ENCODE results near the gene SCCPDH. TPM values are rescaled to one million over a fixed set of nuclear protein-coding genes. Genes with fewer than 3 reads are reported as not detected.

Gene SCCPDH
- total and polyA plus RNA-seq, 9 of the 15 experiments (the other 6 are each of a cell fraction or from before 2014, with no cell fraction given) = 7.0 to 61.9 (median 38.3) TPM

- TF ChIP-seq DLX4 (CRISPR knock-in tag; IDR thresholded peaks at IDR 0.05) (no peak), ZNF23 (CRISPR knock-in tag; IDR thresholded peaks at IDR 0.05) (no peak)
Measured at GRCh38 chr1:246748006-246748405, 23.8 kb downstream of the SCCPDH start (continued).

DNA sequence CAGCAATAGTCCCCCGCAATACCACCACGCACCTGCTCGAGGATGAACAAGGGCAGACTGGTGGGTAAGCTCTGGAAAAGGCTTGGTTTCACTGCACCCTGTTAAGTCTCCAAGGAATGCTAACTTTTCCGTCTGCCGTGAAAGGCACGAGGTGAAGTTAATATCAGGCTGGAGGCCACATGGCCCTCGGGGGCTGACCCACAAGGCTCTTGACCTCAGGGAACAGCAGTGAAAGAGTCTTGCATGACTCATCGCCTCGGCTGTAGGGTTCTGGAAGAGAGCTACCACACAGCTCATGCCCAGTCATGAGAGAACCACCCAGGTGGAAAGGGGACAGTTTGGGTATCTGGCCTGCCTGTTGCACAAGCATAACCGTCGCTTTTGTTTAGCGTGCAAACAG is 24.7 kb downstream of the SCCPDH start:
- Histone ChIP-seq H3K4me1 (replicated peaks in 1 of 2; ENCODE audit: control insufficient read depth in 2 of 2, insufficient read depth in 2 of 2, low read length in 2 of 2) (0 out of 5 replicates have a peak, but pooled peaks cover 0 to 4% of the 10 kb centered on the region in 2 experiments), H3K9me1 (ENCODE audit: control insufficient read depth, insufficient read depth, low read length) (no peaks in the 10 kb centered on the region), H2AFZ (ENCODE audit: low read depth, low read length) (no peak overlapping the region), H3K4me2 (ENCODE audit: insufficient read depth, low read length) (no peak overlapping the region), H3K9ac (ENCODE audit: insufficient read depth in 1 of 2, low read depth in 2 of 2, low read length in 2 of 2) (no peak overlapping the region), H3K27me3 (ENCODE audit: control insufficient read depth in 2 of 2, insufficient read depth in 2 of 2, low read length in 2 of 2) (no peaks in the 10 kb centered on the region), H3K79me2 (ENCODE audit: control insufficient read depth, insufficient read depth, low read length) (no peaks in the 10 kb centered on the region), H3K27ac (ENCODE audit: extremely low read depth, low read depth, low read length) (no peak overlapping the region), H3K9me3 (replicated peaks; ENCODE audit: control insufficient read depth, insufficient read depth, low read depth, low read length) (no peaks in the 10 kb centered on the region), H4K20me1 (replicated peaks; ENCODE audit: control insufficient read depth, insufficient read depth, low read length) (no peaks in the 10 kb centered on the region), H3K36me3 (ENCODE audit: control insufficient read depth, insufficient read depth, low read length) (peaks cover 9% of the 10 kb centered on the region; the same call in 1 of the 3 replicates), H3K4me3 (no peak overlapping the region)
- ATAC-seq = peak; percentile 57; the same call in 2 of the 3 replicates
- in situ Hi-C loops (cut with MboI) = no loop called here
- no TSS peak for BruUV-seq (replicated peaks)
- peak; percentile 44 for FAIRE-seq
- WGBS (ENCODE audit: insufficient coverage, low coverage, missing lambda C conversion rate) = 43% methylated on average over 12 of the region's 12 CpGs
- POLR2A ChIA-PET = interaction anchor here (1.2 to 1.3 kb wide), 2 partner anchors 8 to 14 kb away, joined by 3 to 4 read pairs; no protein-coding TSS in a partner anchor
- CTCF ChIA-PET (ENCODE audit: low intra/inter-chr PET ratio) = no interaction called here
- intact Hi-C loops (cut with micrococcal nuclease) = no loop called here
- peak in 2 of 4 experiments; percentile 25 to 55 for DNase-seq (ENCODE audit: extremely low read depth in 1 of 4, low spot score in 3 of 4)
- no peak for TF ChIP-seq MAFK (IDR thresholded peaks at IDR 0.05; ENCODE audit: low read length)
- no peak for TF ChIP-seq ZSCAN29 (IDR thresholded peaks at IDR 0.05)
- no peak for TF ChIP-seq PTBP1 (IDR thresholded peaks at IDR 0.05; ENCODE audit: low read depth, low read length)
- no peak for TF ChIP-seq SOX6 (IDR thresholded peaks at IDR 0.05)
- TF ChIP-seq MCM5 (IDR thresholded peaks at IDR 0.05; ENCODE audit: low read depth) = no peak
- TF ChIP-seq MAX (CRISPR knock-in tag; IDR thresholded peaks at IDR 0.05) = peak; percentile 83
- TF ChIP-seq ZNF785 (CRISPR knock-in tag; IDR thresholded peaks at IDR 0.05) = no peak
- no peak for TF ChIP-seq ERF (CRISPR knock-in tag; IDR thresholded peaks at IDR 0.05)
- TF ChIP-seq, protein P1, sequence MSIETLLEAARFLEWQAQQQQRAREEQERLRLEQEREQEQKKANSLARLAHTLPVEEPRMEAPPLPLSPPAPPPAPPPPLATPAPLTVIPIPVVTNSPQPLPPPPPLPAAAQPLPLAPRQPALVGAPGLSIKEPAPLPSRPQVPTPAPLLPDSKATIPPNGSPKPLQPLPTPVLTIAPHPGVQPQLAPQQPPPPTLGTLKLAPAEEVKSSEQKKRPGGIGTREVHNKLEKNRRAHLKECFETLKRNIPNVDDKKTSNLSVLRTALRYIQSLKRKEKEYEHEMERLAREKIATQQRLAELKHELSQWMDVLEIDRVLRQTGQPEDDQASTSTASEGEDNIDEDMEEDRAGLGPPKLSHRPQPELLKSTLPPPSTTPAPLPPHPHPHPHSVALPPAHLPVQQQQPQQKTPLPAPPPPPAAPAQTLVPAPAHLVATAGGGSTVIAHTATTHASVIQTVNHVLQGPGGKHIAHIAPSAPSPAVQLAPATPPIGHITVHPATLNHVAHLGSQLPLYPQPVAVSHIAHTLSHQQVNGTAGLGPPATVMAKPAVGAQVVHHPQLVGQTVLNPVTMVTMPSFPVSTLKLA (conservative IDR thresholded peaks at IDR 0.05) = peak in 1 of 2 experiments; percentile 38; a peak in 1 of 4 replicates
- peak; percentile 67 for TF ChIP-seq FOSL1 (tag; conservative IDR thresholded peaks at IDR 0.05)
- TF ChIP-seq ILK (tag; IDR thresholded peaks at IDR 0.05; ENCODE audit: borderline replicate concordance, low read depth) = no peak
- TF ChIP-seq RFX7 (CRISPR knock-in tag; IDR thresholded peaks at IDR 0.05) = no peak
- no peak for TF ChIP-seq RBM34 (IDR thresholded peaks at IDR 0.05; ENCODE audit: borderline replicate concordance, insufficient read depth, low read length)
- TF ChIP-seq U2AF1 (optimal IDR thresholded peaks at IDR 0.05; ENCODE audit: low read depth, low read length) = no peak
- TF ChIP-seq, protein P2, sequence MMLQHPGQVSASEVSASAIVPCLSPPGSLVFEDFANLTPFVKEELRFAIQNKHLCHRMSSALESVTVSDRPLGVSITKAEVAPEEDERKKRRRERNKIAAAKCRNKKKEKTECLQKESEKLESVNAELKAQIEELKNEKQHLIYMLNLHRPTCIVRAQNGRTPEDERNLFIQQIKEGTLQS (IDR thresholded peaks at IDR 0.05) = peak; percentile 85
- TF ChIP-seq, protein P2 (CRISPR knock-in tag; conservative IDR thresholded peaks at IDR 0.05) = no peak
- TF ChIP-seq NCOR1 (IDR thresholded peaks at IDR 0.05) = no peak
- no peak for TF ChIP-seq KLF6 (CRISPR knock-in tag; IDR thresholded peaks at IDR 0.05; ENCODE audit: borderline replicate concordance)
- TF ChIP-seq KHSRP (IDR thresholded peaks at IDR 0.05) = no peak
- no peak for TF ChIP-seq SNIP1 (IDR thresholded peaks at IDR 0.05; ENCODE audit: low read depth)
